ENCODE results near the gene SLC2A10.

The SLC2A10 gene

DNA sequence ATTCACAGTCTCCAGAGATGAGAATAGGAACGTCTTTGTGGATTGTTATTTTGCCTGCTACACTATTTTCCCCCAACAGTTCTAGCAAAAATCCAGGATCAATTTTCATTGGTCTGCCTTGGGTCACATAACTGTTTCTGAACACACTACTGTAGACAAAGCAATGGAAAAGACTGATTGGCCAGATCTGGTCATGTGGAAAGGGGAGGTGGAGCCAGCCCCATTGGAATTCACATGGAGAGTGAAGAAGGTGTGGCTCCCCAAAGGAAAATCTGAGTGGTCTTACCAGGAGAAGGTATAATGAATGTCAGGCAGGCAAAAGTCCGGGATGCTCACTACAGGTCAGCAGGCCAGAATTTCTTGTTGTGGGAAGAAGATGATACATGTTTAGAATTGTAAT, 10.7 kb upstream of the SLC2A10 start:
- DNase-seq (ENCODE audit: insufficient read length) (no peak), FAIRE-seq (no peak)
- TF ChIP-seq POLR2A (IDR thresholded peaks at IDR 0.05; ENCODE audit: low read depth, low read length) (no peak), POLR2AphosphoS5 (IDR thresholded peaks at IDR 0.05; ENCODE audit: low read depth, low read length) (no peak), TAF1 (IDR thresholded peaks at IDR 0.05; ENCODE audit: borderline replicate concordance, low read depth, low read length) (no peak)

DNA sequence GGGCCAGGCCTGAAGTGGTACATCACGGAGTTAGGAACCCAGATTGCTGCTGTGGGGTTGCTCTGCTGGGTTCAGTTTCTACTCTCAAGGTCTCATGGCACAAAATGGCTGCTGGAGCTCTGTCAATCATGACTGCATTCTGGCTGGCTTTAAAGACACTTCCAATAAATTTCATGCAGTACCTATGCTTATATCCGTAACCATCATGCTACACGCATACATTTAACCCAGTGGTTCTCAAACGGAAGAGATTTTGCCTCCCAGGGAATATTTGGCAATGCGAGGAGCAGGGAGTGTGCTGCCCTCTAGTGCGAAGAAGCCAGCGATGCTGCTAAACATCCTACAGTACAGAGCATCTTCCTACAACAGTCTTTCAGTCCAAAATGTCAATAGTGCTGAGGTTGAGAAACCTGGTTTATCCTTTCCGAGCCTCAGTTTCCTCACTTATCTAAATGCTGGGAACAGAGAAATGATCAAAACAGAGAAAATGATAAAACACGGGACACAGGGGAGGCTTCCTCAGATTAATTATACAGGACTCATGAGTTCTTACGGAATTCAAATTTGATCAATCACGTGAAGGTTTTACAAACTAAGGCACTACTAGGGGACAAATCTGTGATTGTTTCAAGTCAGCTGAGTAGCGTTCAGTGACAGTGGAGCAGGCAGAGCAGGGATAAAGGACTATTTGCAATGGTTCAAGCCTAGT, 9.6 kb upstream of the SLC2A10 start:
- no peak for FAIRE-seq
- TF ChIP-seq TAF1 (IDR thresholded peaks at IDR 0.05; ENCODE audit: borderline replicate concordance, low read depth, low read length) (no peak), POLR2A (IDR thresholded peaks at IDR 0.05; ENCODE audit: low read depth, low read length) (no peak), POLR2AphosphoS5 (IDR thresholded peaks at IDR 0.05; ENCODE audit: low read depth, low read length) (no peak)
- no peak for DNase-seq (ENCODE audit: insufficient read length)

DNA sequence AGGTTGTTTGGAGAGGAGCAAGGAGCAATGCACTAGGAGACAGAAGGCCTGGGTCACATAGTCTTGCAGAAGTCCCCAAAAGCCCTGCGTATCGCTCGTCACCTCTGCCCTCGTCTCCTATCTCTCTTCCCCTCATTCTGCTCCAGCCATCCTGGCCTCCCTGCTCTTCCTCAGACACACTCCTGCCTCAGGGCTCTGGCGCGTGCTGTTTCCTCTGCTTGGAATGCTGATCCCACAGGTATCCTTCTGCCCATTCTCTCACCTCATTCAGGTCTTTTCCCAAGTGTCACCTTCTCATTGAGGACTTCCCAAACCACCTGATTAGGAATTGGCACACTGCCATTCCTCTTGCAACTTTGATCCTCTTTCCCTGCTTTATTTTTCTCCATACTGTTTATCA, 9.0 kb upstream of the SLC2A10 start:
- TF ChIP-seq TAF1 (IDR thresholded peaks at IDR 0.05; ENCODE audit: borderline replicate concordance, low read depth, low read length) (no peak), POLR2A (IDR thresholded peaks at IDR 0.05; ENCODE audit: low read depth, low read length) (no peak), POLR2AphosphoS5 (IDR thresholded peaks at IDR 0.05; ENCODE audit: low read depth, low read length) (no peak)
- DNase-seq (ENCODE audit: insufficient read length) (no peak), FAIRE-seq (no peak)

DNA sequence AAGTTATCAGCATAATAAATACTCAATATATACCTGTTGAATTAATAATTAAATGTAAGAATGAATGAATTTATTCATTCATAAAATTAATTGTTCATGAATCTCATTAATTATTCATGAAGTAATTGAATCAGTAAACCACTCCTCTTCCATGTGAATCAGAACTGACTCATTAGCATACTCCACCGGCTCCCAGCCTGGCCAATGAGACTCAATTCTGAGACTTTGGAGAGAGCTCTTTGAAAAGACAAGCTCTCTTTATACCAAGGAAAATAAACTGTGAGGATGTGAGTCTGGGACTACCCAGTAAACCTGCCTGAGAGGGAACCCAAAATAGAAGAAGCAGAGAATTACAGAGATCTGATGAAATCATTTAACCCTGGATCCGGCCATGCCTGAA, 8.4 kb upstream of the SLC2A10 start:
- FAIRE-seq (no peak), DNase-seq (ENCODE audit: insufficient read length) (no peak)
- TF ChIP-seq POLR2AphosphoS5 (IDR thresholded peaks at IDR 0.05; ENCODE audit: low read depth, low read length) (no peak), POLR2A (IDR thresholded peaks at IDR 0.05; ENCODE audit: low read depth, low read length) (no peak), TAF1 (IDR thresholded peaks at IDR 0.05; ENCODE audit: borderline replicate concordance, low read depth, low read length) (no peak)

DNA sequence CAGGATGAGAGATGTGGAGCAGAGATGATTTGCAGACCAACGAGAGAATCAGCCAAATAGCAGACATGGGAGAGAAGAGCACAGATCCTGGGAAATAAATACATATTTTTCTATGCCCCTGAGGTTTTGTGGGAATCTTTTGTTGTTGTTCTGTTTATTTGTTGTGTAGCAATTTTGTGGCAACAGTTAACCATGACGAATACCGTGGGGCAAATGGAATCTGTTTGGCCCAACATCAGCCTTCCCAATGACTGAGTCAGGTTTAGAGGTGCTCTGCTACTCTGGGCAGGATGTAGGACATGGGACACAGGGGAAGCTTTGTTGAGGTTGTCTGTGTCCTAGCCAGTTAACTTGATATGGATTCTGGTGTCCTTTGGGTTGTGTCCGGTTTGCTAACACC, 7.9 kb upstream of the SLC2A10 start:
- no peak for FAIRE-seq
- no peak for TF ChIP-seq POLR2A (IDR thresholded peaks at IDR 0.05; ENCODE audit: low read depth, low read length)
- no peak for TF ChIP-seq TAF1 (IDR thresholded peaks at IDR 0.05; ENCODE audit: borderline replicate concordance, low read depth, low read length)
- TF ChIP-seq POLR2AphosphoS5 (IDR thresholded peaks at IDR 0.05; ENCODE audit: low read depth, low read length): no peak
- no peak for DNase-seq (ENCODE audit: insufficient read length)

DNA sequence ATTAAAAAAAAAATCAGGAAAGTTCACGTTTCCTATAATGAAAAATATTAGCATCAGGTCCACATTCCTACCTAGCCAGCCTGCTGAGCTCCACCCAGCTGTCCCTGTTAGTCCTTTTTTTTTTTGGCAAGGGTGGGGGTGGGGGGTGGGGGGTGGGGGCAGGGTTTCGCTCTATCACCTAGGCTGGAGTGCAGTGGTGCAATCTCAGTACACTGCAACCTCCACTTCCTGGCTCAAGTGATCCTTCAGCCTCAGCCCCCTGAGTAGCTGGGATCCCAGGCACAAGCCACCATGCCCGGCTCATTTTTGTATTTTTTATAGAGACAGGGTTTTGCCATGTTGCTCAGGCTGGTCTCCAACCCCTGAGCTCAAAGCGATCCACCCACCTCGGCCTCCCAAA, 7.5 kb upstream of the SLC2A10 start:
- DNase-seq (ENCODE audit: insufficient read length) (no peak), FAIRE-seq (no peak)
- no peak for TF ChIP-seq POLR2A (IDR thresholded peaks at IDR 0.05; ENCODE audit: low read depth, low read length)
- no peak for TF ChIP-seq POLR2AphosphoS5 (IDR thresholded peaks at IDR 0.05; ENCODE audit: low read depth, low read length)
- no peak for TF ChIP-seq TAF1 (IDR thresholded peaks at IDR 0.05; ENCODE audit: borderline replicate concordance, low read depth, low read length)

DNA sequence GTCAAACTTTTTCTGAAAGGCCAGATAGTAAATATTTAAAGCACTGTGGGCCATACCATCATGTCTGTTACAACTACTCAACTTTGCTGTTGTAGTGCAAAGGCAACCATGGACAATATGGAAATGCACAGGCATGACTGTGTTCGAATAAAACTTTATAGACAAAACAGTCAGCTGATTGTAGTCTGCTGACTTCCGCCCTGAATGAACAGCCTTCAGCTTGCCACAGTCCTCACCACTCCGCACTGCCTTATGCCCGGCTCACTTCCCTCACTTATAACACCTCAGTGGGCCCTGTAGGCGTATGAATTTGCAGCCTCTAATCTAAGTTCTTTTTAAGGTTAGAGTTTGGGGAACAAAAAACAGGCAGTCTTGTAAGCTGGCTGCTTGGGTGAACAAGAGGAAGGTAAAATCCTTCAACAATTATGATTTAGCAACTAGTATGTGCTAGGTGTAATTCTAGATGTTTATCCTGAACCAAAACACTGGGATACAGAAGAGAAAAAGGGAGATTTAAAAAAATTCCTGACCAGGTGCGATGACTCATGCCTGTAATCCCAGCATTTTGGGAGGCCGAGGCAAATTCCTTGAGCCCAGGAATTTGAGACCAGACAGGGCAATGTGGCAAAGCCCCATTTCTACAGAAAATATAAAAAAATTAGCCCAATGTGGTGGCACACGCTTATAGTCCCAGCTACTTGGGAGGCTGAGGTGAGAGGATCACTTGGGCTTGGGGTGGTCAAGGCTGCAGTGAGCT, 6.8 kb upstream of the SLC2A10 start:
- DNase-seq (ENCODE audit: insufficient read length): no peak
- TF ChIP-seq POLR2AphosphoS5 (IDR thresholded peaks at IDR 0.05; ENCODE audit: low read depth, low read length) (no peak), POLR2A (IDR thresholded peaks at IDR 0.05; ENCODE audit: low read depth, low read length) (no peak), TAF1 (IDR thresholded peaks at IDR 0.05; ENCODE audit: borderline replicate concordance, low read depth, low read length) (no peak)
- FAIRE-seq: no peak

DNA sequence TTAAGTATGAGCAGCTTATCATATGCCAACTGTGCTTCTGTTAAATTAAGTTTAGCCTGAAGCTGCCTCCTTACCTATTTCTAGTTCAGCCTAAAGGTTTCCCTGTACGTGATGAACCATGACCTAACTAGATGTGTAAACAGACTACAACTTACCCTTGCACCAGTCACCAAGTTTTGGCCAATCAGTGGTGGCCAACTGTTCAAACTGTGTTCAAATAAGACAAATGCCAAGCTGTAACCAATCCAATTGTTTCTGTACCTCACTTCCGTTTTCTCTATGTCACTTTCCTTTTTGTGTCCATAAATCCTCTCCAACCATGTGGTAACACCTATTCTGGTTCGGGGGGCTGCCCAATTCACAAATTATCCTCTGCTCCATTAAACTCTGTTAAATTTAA, 6.0 kb upstream of the SLC2A10 start:
- DNase-seq (ENCODE audit: insufficient read length): no peak
- no peak for TF ChIP-seq POLR2A (IDR thresholded peaks at IDR 0.05; ENCODE audit: low read depth, low read length)
- TF ChIP-seq TAF1 (IDR thresholded peaks at IDR 0.05; ENCODE audit: borderline replicate concordance, low read depth, low read length): no peak
- no peak for TF ChIP-seq POLR2AphosphoS5 (IDR thresholded peaks at IDR 0.05; ENCODE audit: low read depth, low read length)
- no peak for FAIRE-seq

DNA sequence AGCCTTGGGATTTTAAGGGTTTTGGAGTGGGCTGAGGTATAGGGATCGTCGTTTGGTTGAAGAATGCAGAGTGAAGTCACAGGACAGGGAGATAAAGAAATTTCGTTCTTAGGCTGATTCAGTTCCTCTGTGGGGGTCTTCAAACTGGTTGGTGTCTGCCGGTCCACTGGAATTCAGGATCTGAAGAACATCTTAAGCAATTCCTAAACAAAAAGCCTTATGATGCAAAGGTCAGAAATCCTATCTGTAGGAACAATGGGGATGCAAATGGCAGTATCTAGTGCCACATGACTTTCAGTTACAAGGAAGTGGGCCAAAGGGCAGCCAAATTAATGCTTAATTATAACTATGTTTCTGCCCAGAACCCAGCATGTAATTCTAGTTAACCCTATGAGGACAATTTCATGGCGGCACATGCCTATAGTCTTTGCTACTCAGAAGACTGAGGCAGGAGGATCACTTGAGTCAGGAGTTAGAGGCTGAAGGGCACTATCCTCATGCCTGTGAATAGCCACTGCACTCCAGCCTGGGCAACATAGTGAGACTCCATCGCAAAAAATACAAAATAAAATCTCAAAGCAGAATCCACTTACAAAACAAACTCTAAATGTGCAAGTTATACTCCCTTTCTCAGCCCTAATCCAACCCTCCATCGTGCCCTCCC, 4.6 kb upstream of the SLC2A10 start:
- no peak for DNase-seq (ENCODE audit: insufficient read length)
- FAIRE-seq: no peak
- TF ChIP-seq TAF1 (IDR thresholded peaks at IDR 0.05; ENCODE audit: borderline replicate concordance, low read depth, low read length) (no peak), POLR2A (IDR thresholded peaks at IDR 0.05; ENCODE audit: low read depth, low read length) (no peak)

DNA sequence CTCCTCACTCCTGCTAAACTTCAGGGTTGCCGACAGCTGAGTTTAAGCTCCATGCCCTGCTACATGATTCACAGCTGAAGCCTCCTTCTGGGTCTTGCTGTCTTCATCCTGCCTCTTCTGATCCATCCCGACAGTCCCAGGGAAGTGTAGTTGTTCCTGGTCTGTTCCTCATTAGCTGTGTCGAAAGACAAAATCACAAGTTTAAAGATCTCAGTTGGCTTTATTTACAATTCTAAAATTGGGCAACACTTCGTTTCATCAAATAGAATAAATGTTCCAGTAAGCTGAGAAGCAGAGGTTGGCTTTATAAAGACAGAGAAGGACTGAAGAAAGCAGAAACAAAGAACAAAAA, 4.1 kb upstream of the SLC2A10 start:
- TF ChIP-seq POLR2AphosphoS5 (IDR thresholded peaks at IDR 0.05; ENCODE audit: low read depth, low read length) (no peak), TAF1 (IDR thresholded peaks at IDR 0.05; ENCODE audit: borderline replicate concordance, low read depth, low read length) (no peak), POLR2A (IDR thresholded peaks at IDR 0.05; ENCODE audit: low read depth, low read length) (no peak)
- DNase-seq (ENCODE audit: insufficient read length) (no peak), FAIRE-seq (no peak)

DNA sequence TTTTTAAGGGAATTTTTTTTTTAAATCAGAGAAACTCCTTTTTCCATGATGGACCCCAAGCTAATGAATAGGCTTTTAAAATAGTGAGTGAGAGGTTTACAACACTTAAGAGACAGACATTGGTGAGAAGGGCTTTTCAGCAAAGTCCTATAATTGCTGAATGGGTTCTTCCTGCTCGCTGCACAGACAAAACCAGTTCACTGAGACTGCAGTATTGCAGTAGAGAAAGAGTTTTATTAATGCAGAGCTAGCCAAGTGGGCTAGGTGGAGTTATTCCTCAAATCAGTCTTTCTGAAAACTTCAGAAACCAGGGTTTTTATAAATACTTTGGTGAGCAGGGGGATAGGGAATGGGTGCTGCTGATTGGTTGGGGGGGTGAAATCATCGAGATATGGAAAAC, 3.2 kb upstream of the SLC2A10 start:
- no peak for FAIRE-seq
- no peak for TF ChIP-seq POLR2AphosphoS5 (IDR thresholded peaks at IDR 0.05; ENCODE audit: low read depth, low read length)
- no peak for TF ChIP-seq POLR2A (IDR thresholded peaks at IDR 0.05; ENCODE audit: low read depth, low read length)
- TF ChIP-seq TAF1 (IDR thresholded peaks at IDR 0.05; ENCODE audit: borderline replicate concordance, low read depth, low read length): no peak
- no peak for DNase-seq (ENCODE audit: insufficient read length)

Data from GM12892 (cell line).